GM10266 (cell line): Measurements from ENCODE around the gene GPHN.
A peak's percentile ranks its signal among the peaks of the same experiment; 100 is the strongest.

Source experiments
- DNase-seq: peaks from one replicate; pipeline ENCODE4 v3.0.0; 2012; ENCODE audit errors: extremely low spot score
- CTCF ChIP-seq: IDR thresholded peaks from 2 replicates; pipeline ENCODE4 v1.5.1; 2012; ENCODE audit warnings: mild to moderate bottlenecking, low read depth; ENCODE audit not compliant: control insufficient read depth, insufficient read depth; ENCODE audit errors: missing control alignments

GPHN gene

GRCh38 chr14:66638689-66639088 is 130.7 kb downstream of the GPHN start:
- DNase-seq: no peak
- TF ChIP-seq CTCF: no peak

- DNase-seq: no peak
These were observed 134.1 kb downstream of the GPHN start for GRCh38 chr14:66641861-66642635.

GRCh38 chr14:66643344-66643743 is 135.4 kb downstream of the GPHN start:
- DNase-seq: no peak
- no peak for TF ChIP-seq CTCF

More at GRCh38 chr14:66641861-66642635, 134.1 kb downstream of the GPHN start:
- no peak for TF ChIP-seq CTCF

- DNase-seq: no peak
These were observed 137.8 kb downstream of the GPHN start for GRCh38 chr14:66645716-66646115.

GRCh38 chr14:66649498-66649897 is 141.6 kb downstream of the GPHN start:
- no peak for TF ChIP-seq CTCF
- DNase-seq: peak; percentile 10

More at GRCh38 chr14:66645716-66646115, 137.8 kb downstream of the GPHN start:
- TF ChIP-seq CTCF: no peak

GRCh38 chr14:66650491-66650911 is 142.6 kb downstream of the GPHN start:
- peak; percentile 42 for DNase-seq
- TF ChIP-seq CTCF: no peak

GRCh38 chr14:66651536-66652220 is 143.7 kb downstream of the GPHN start:
- no peak for TF ChIP-seq CTCF
- no peak for DNase-seq
